GOT3 (cell line): ENCODE measurements around the gene BCAS3.

ENCODE experiments used
- DNase-seq: peaks from one replicate; lab custom pipeline; 2025; ENCODE audit warnings: mixed read lengths; lab: John Stamatoyannopoulos, UW

The BCAS3 gene

GRCh38 chr17:61202564-61202963 lies 524.9 kb downstream of the BCAS3 start:
- no peak for DNase-seq

- no peak for DNase-seq
Observed at GRCh38 chr17:61203671-61204131, 526.0 kb downstream of the BCAS3 start.

- DNase-seq, result no peak
Observed at GRCh38 chr17:61204456-61204855, 526.8 kb downstream of the BCAS3 start.

- no peak for DNase-seq
Observed at GRCh38 chr17:61205401-61205800, 527.8 kb downstream of the BCAS3 start.

GRCh38 chr17:61205931-61206330 lies 528.3 kb downstream of the BCAS3 start:
- DNase-seq, result no peak

- DNase-seq, result no peak
Observed at GRCh38 chr17:61206922-61207321, 529.3 kb downstream of the BCAS3 start.

- no peak for DNase-seq
Observed at GRCh38 chr17:61208301-61209105, 530.9 kb downstream of the BCAS3 start.

- no peak for DNase-seq
Observed at GRCh38 chr17:61209106-61209439, 531.4 kb downstream of the BCAS3 start.

- DNase-seq, result no peak
Observed at GRCh38 chr17:61209525-61209924, 531.9 kb downstream of the BCAS3 start.

- DNase-seq, result no peak
Observed at GRCh38 chr17:61211236-61211635, 533.6 kb downstream of the BCAS3 start.

- no peak for DNase-seq
Observed at GRCh38 chr17:61212655-61213054, 535.0 kb downstream of the BCAS3 start.

- DNase-seq, result no peak
Observed at GRCh38 chr17:61214753-61215152, 537.1 kb downstream of the BCAS3 start.

- DNase-seq, result no peak
Observed at GRCh38 chr17:61216066-61216465, 538.4 kb downstream of the BCAS3 start.

GRCh38 chr17:61217878-61218437 lies 540.3 kb downstream of the BCAS3 start:
- no peak for DNase-seq

GRCh38 chr17:61218438-61218837 lies 540.8 kb downstream of the BCAS3 start:
- no peak for DNase-seq

GRCh38 chr17:61219460-61219859 lies 541.8 kb downstream of the BCAS3 start:
- DNase-seq, result no peak

GRCh38 chr17:61221181-61221580 lies 543.5 kb downstream of the BCAS3 start:
- DNase-seq, result no peak

GRCh38 chr17:61221597-61222471 lies 544.2 kb downstream of the BCAS3 start:
- DNase-seq, result no peak

GRCh38 chr17:61223725-61224124 lies 546.1 kb downstream of the BCAS3 start:
- DNase-seq, result no peak

GRCh38 chr17:61225178-61225882 lies 547.7 kb downstream of the BCAS3 start:
- DNase-seq, result no peak

GRCh38 chr17:61227866-61228265 lies 550.2 kb downstream of the BCAS3 start:
- DNase-seq, result no peak

GRCh38 chr17:61230461-61230860 lies 552.8 kb downstream of the BCAS3 start:
- no peak for DNase-seq
